Mesendoderm (in vitro differentiated cells): ENCODE data around the gene MGMT.

ENCODE experiments used
- DNase-seq: peaks from one replicate; pipeline ENCODE4 v3.0.0; 2013
- H2AK5ac ChIP-seq: 2 replicates; pipeline ENCODE4 v1.6.1; 2013; ENCODE audit warnings: low read length, inconsistent platforms
- H2BK120ac ChIP-seq: 2 replicates; pipeline ENCODE4 v1.6.1; 2013; ENCODE audit warnings: low read depth, mild to moderate bottlenecking, low read length, moderate library complexity, mixed read lengths
- H2BK15ac ChIP-seq: replicated peaks from 2 replicates; pipeline ENCODE4 v1.6.1; 2013; ENCODE audit warnings: low read depth, mild to moderate bottlenecking, moderate library complexity
- H2BK5ac ChIP-seq: 2 replicates; pipeline ENCODE4 v1.6.1; 2013; ENCODE audit warnings: low read length, inconsistent platforms
- H3K18ac ChIP-seq: 2 replicates; pipeline ENCODE4 v1.6.1; 2013; ENCODE audit warnings: mild to moderate bottlenecking, low read length, mixed read lengths
- H3K23ac ChIP-seq: one replicate; pipeline ENCODE4 v1.6.1; 2013; ENCODE audit warnings: low read length
- H3K27ac ChIP-seq: 2 replicates; pipeline ENCODE4 v1.5.1; 2013; ENCODE audit warnings: low read depth, mild to moderate bottlenecking, inconsistent platforms, low read length, moderate library complexity
- H3K27me3 ChIP-seq: 2 replicates; pipeline ENCODE4 v1.6.1; 2013; ENCODE audit warnings: low read length, control low read depth, mild to moderate bottlenecking, inconsistent platforms; ENCODE audit not compliant: insufficient read depth, poor library complexity
- H3K36me3 ChIP-seq: 2 replicates; pipeline ENCODE4 v1.6.1; 2013; ENCODE audit warnings: low read length, inconsistent platforms; ENCODE audit not compliant: control insufficient read depth, insufficient read depth
- H3K4ac ChIP-seq: one replicate; pipeline ENCODE4 v1.6.1; 2013; ENCODE audit warnings: low read depth, mild to moderate bottlenecking, low read length, moderate library complexity
- H3K4me1 ChIP-seq: 2 replicates; pipeline ENCODE4 v1.6.1; 2013; ENCODE audit warnings: low read depth, low read length, inconsistent platforms; ENCODE audit not compliant: control insufficient read depth
- H3K4me2 ChIP-seq: 2 replicates; pipeline ENCODE4 v1.6.1; 2013; ENCODE audit warnings: low read length
- H3K4me3 ChIP-seq: 2 replicates; pipeline ENCODE4 v1.5.1; 2013; ENCODE audit warnings: mild to moderate bottlenecking, low read length
- H3K56ac ChIP-seq: one replicate; pipeline ENCODE4 v1.6.1; 2013; ENCODE audit warnings: low read length
- H3K79me1 ChIP-seq: 2 replicates; pipeline ENCODE4 v1.6.1; 2013; ENCODE audit warnings: low read length, inconsistent platforms
- H3K79me2 ChIP-seq: 2 replicates; pipeline ENCODE4 v1.6.1; 2013; ENCODE audit warnings: mild to moderate bottlenecking, low read length; ENCODE audit not compliant: control insufficient read depth, insufficient read depth
- H3K9ac ChIP-seq: 2 replicates; pipeline ENCODE4 v1.6.1; 2013; ENCODE audit warnings: low read length, inconsistent platforms
- H4K5ac ChIP-seq: one replicate; pipeline ENCODE4 v1.6.1; 2013; ENCODE audit warnings: low read length
- H4K8ac ChIP-seq: one replicate; pipeline ENCODE4 v1.6.1; 2013; ENCODE audit warnings: low read depth, mild to moderate bottlenecking, control low read depth, low read length, moderate library complexity
- WGBS: extraction: QIAGEN DNeasy Blood & Tissue Kit; methylation state at CpG from one replicate; pipeline ENCODE4 v1.1.7; 2013; ENCODE audit warnings: low lambda C conversion rate, missing lambda C conversion rate; ENCODE audit not compliant: insufficient coverage; ENCODE audit errors: extremely low coverage; 5-methylcytosine and 5-hydroxymethylcytosine counted together

The MGMT gene

GRCh38 chr10:129467359-129468064 is 471 bp downstream of the MGMT start:
- Histone ChIP-seq H2BK15ac (no peak overlapping the region), H3K27me3 (no peaks in the 10 kb centered on the region), H3K4me3 (peak overlapping the region; percentile 56), H2BK120ac (no peak overlapping the region), H3K9ac (peak overlapping the region; percentile 80), H3K79me1 (no peaks in the 10 kb centered on the region), H2AK5ac (no peak overlapping the region), H2BK5ac (no peak overlapping the region), H3K18ac (peak overlapping the region; percentile 52), H3K79me2 (no peaks in the 10 kb centered on the region), H3K4me2 (peak overlapping the region; percentile 77), H3K27ac (no peak overlapping the region), H3K23ac (no peak overlapping the region), H3K4ac (peak overlapping the region; percentile 90), H4K8ac (no peak overlapping the region), H4K5ac (no peak overlapping the region), H3K4me1 (no peaks in the 10 kb centered on the region), H3K36me3 (no peaks in the 10 kb centered on the region), H3K56ac (peak overlapping the region; percentile 93)
- no CpG with 5 or more reads among the region's 25 CpGs for WGBS
- DNase-seq, result no peak

GRCh38 chr10:129468187-129468586 is 1.1 kb downstream of the MGMT start:
- no peak overlapping the region for H3K56ac ChIP-seq
- H2BK15ac ChIP-seq, result no peak overlapping the region
- H3K4ac ChIP-seq, result no peak overlapping the region
- no peaks in the 10 kb centered on the region for H3K79me1 ChIP-seq
- no peak overlapping the region for H2BK5ac ChIP-seq
- no peaks in the 10 kb centered on the region for H3K79me2 ChIP-seq
- no peak overlapping the region for H3K4me2 ChIP-seq
- H4K5ac ChIP-seq, result no peak overlapping the region
- no CpG with 5 or more reads among the region's 9 CpGs for WGBS
- H4K8ac ChIP-seq, result no peak overlapping the region
- no peak overlapping the region for H3K18ac ChIP-seq
- no peaks in the 10 kb centered on the region for H3K27me3 ChIP-seq
- H2AK5ac ChIP-seq, result no peak overlapping the region
- no peak overlapping the region for H3K4me3 ChIP-seq
- H3K4me1 ChIP-seq, result no peaks in the 10 kb centered on the region
- no peak overlapping the region for H3K27ac ChIP-seq
- no peak for DNase-seq
- H3K36me3 ChIP-seq, result no peaks in the 10 kb centered on the region
- no peak overlapping the region for H2BK120ac ChIP-seq
- H3K23ac ChIP-seq, result no peak overlapping the region
- H3K9ac ChIP-seq, result no peak overlapping the region

GRCh38 chr10:129470103-129470851 is 3.2 kb downstream of the MGMT start:
- Histone ChIP-seq H3K4ac (no peak overlapping the region), H3K56ac (no peak overlapping the region), H3K9ac (no peak overlapping the region), H3K4me1 (no peaks in the 10 kb centered on the region), H4K5ac (no peak overlapping the region), H3K23ac (no peak overlapping the region), H3K18ac (no peak overlapping the region), H3K79me2 (no peaks in the 10 kb centered on the region), H3K4me2 (no peak overlapping the region), H3K27ac (no peak overlapping the region), H2BK120ac (no peak overlapping the region), H3K79me1 (no peaks in the 10 kb centered on the region), H2BK5ac (no peak overlapping the region), H2BK15ac (no peak overlapping the region), H3K4me3 (no peak overlapping the region), H2AK5ac (no peak overlapping the region), H3K36me3 (no peaks in the 10 kb centered on the region), H4K8ac (no peak overlapping the region), H3K27me3 (no peaks in the 10 kb centered on the region)
- DNase-seq, result no peak
- no CpG with 5 or more reads among the region's 11 CpGs for WGBS

GRCh38 chr10:129471447-129472175 is 4.6 kb downstream of the MGMT start:
- Histone ChIP-seq H3K36me3 (no peaks in the 10 kb centered on the region), H3K79me1 (no peaks in the 10 kb centered on the region), H3K79me2 (no peaks in the 10 kb centered on the region), H3K27ac (no peak overlapping the region), H3K4me2 (no peak overlapping the region), H2AK5ac (no peak overlapping the region), H3K4ac (no peak overlapping the region), H3K4me3 (no peak overlapping the region), H4K8ac (no peak overlapping the region), H3K18ac (no peak overlapping the region), H2BK5ac (no peak overlapping the region), H4K5ac (no peak overlapping the region), H3K56ac (no peak overlapping the region), H3K27me3 (no peaks in the 10 kb centered on the region), H3K23ac (no peak overlapping the region), H3K9ac (no peak overlapping the region), H3K4me1 (no peaks in the 10 kb centered on the region), H2BK15ac (no peak overlapping the region), H2BK120ac (no peak overlapping the region)
- DNase-seq, result no peak
- no CpG with 5 or more reads among the region's 16 CpGs for WGBS

GRCh38 chr10:129472696-129473555 is 5.9 kb downstream of the MGMT start:
- Histone ChIP-seq H3K79me2 (no peaks in the 10 kb centered on the region), H3K36me3 (no peaks in the 10 kb centered on the region), H2AK5ac (no peak overlapping the region), H2BK5ac (no peak overlapping the region), H3K56ac (no peak overlapping the region), H3K23ac (no peak overlapping the region), H3K4ac (no peak overlapping the region), H3K4me2 (no peak overlapping the region), H3K79me1 (no peaks in the 10 kb centered on the region), H3K18ac (no peak overlapping the region), H2BK120ac (no peak overlapping the region), H4K8ac (no peak overlapping the region), H3K27ac (no peak overlapping the region), H3K4me3 (no peak overlapping the region), H3K9ac (no peak overlapping the region), H3K4me1 (no peaks in the 10 kb centered on the region), H4K5ac (no peak overlapping the region), H3K27me3 (no peaks in the 10 kb centered on the region), H2BK15ac (no peak overlapping the region)
- no CpG with 5 or more reads among the region's 22 CpGs for WGBS
- DNase-seq, result no peak
